ENCODE measurements around the gene FAHD1. TPM values are rescaled to one million over a fixed set of nuclear protein-coding genes. Genes with fewer than 3 reads are reported as not detected.

The FAHD1 gene
- total and polyA plus RNA-seq, 2 experiments from 2014 or later, result 39.7 to 40.9 TPM

DNA sequence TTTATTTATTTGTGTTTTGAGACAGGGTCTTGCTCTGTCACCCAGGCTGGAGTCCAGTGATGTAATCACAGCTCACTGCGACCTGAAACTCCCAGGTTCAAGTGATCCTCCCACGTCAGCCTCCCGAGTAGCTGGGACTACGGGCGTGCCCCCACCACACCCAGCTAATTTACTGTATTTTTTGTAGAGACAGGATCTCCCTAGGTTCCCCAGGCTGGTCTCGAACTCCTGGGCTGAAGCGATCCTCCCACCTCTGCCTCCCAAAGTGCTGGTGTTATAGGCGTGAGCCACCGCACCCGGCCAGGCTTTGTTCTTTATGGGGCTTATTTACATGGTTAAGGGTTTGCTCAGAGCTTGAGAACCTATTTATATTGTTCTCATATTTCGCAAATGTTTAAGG is 50.8 kb downstream of the FAHD1 start:
- Histone ChIP-seq H3K79me2 (ENCODE audit: insufficient read depth) (no peaks in the 10 kb centered on the region), H3K36me3 (ENCODE audit: low read depth) (no peaks in the 10 kb centered on the region), H3K9me3 (ENCODE audit: low read depth) (no peaks in the 10 kb centered on the region), H3F3A (ENCODE audit: insufficient read depth) (no peaks in the 10 kb centered on the region), H3K4me3 (no peak overlapping the region), H3K4me1 (ENCODE audit: insufficient read depth) (no peaks in the 10 kb centered on the region), H3K4me2 (ENCODE audit: unreplicated experiment) (no peak overlapping the region), H3K27me3 (replicated peaks; ENCODE audit: insufficient read depth) (peaks cover 36% of the 10 kb centered on the region), H3K9ac (no peak overlapping the region), H4K20me1 (ENCODE audit: insufficient read depth) (no peaks in the 10 kb centered on the region), H2AFZ (no peak overlapping the region), H3K27ac (no peak overlapping the region), H3K9me2 (ENCODE audit: insufficient read depth) (no peaks in the 10 kb centered on the region)
- DNase-seq, result no peak
- in situ Hi-C loops (cut with MboI), result no loop called here
- 36 to 39% methylated on average over 11 of the region's 11 CpGs for WGBS, 2 experiments (ENCODE audit: low coverage in 1 of 2, low lambda C conversion rate in 2 of 2, missing lambda C conversion rate in 2 of 2)
- no peak for TF ChIP-seq EZH2 (IDR thresholded peaks at IDR 0.05; ENCODE audit: insufficient read depth, poor library complexity, severe bottlenecking)
- TF ChIP-seq EZH2phosphoT487 (IDR thresholded peaks at IDR 0.05; ENCODE audit: insufficient read depth, low read depth), result no peak

DNA sequence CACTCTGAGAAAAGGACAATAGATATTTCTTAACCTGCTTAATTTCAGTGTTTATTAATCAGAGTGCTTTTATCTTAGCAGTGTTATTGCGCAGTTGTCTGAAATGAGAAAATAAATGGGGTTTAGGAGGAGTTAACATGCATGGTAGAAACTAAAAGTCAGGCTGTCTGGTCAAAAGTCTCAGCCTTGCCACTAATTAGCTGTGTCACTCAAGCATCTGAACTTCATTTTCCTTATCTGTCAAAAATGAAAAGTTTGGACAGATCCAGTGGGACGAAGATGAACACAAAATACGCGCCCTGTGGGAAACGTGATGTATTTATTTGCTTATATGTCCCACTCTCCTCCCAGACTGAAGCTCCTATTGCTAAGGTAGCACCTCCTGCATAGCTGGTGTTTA is 51.2 kb downstream of the FAHD1 start:
- Histone ChIP-seq H3K9ac (no peak overlapping the region), H3K9me3 (ENCODE audit: low read depth) (no peaks in the 10 kb centered on the region), H3K9me2 (ENCODE audit: insufficient read depth) (no peaks in the 10 kb centered on the region), H3K36me3 (ENCODE audit: low read depth) (no peaks in the 10 kb centered on the region), H3K27ac (no peak overlapping the region), H3K27me3 (replicated peaks; ENCODE audit: insufficient read depth) (peaks cover 37% of the 10 kb centered on the region), H3K4me3 (no peak overlapping the region), H3F3A (ENCODE audit: insufficient read depth) (no peaks in the 10 kb centered on the region), H4K20me1 (ENCODE audit: insufficient read depth) (no peaks in the 10 kb centered on the region), H3K79me2 (ENCODE audit: insufficient read depth) (no peaks in the 10 kb centered on the region), H2AFZ (no peak overlapping the region), H3K4me2 (ENCODE audit: unreplicated experiment) (no peak overlapping the region), H3K4me1 (ENCODE audit: insufficient read depth) (no peaks in the 10 kb centered on the region)
- DNase-seq, result no peak
- 72 to 81% methylated on average over 5 of the region's 5 CpGs for WGBS, 2 experiments (ENCODE audit: low coverage in 1 of 2, low lambda C conversion rate in 2 of 2, missing lambda C conversion rate in 2 of 2)
- in situ Hi-C loops (cut with MboI), result no loop called here
- no peak for TF ChIP-seq EZH2 (IDR thresholded peaks at IDR 0.05; ENCODE audit: insufficient read depth, poor library complexity, severe bottlenecking)
- no peak for TF ChIP-seq EZH2phosphoT487 (IDR thresholded peaks at IDR 0.05; ENCODE audit: insufficient read depth, low read depth)

Other genes with a start within 250 kb of the FAHD1 start
- gene IFT140, start 215.1 kb upstream of the FAHD1 start, total RNA-seq (2014; rRNA removed; shearing (Covaris generic)), result 27.3 and 31.9 TPM in 2 replicates
- gene IFT140, start 215.1 kb upstream of the FAHD1 start, polyA plus RNA-seq (2016; fragmentation: Nextera tagmentation; extraction: Ambion mirVana), result 13.4 and 14.5 TPM in 2 replicates
- gene CRAMP1, start 214.8 kb upstream of the FAHD1 start, total RNA-seq (2014; rRNA removed; shearing (Covaris generic)), result 6.3 TPM in 2 replicates
- 2.2 and 2.5 TPM in 2 replicates for gene CRAMP1, start 214.8 kb upstream of the FAHD1 start, polyA plus RNA-seq (2016; fragmentation: Nextera tagmentation; extraction: Ambion mirVana)
- gene JPT2, start 148.9 kb upstream of the FAHD1 start, total RNA-seq (2014; rRNA removed; shearing (Covaris generic)), result 51.8 and 55.9 TPM in 2 replicates
- 6.5 and 8.0 TPM in 2 replicates for gene JPT2, start 148.9 kb upstream of the FAHD1 start, polyA plus RNA-seq (2016; fragmentation: Nextera tagmentation; extraction: Ambion mirVana)
- 28.3 and 58.9 TPM in 2 replicates for gene MAPK8IP3, start 121.0 kb upstream of the FAHD1 start, total RNA-seq (2014; rRNA removed; shearing (Covaris generic))
- 9.1 and 10.0 TPM in 2 replicates for gene MAPK8IP3, start 121.0 kb upstream of the FAHD1 start, polyA plus RNA-seq (2016; fragmentation: Nextera tagmentation; extraction: Ambion mirVana)
- gene NME3, start 55.7 kb upstream of the FAHD1 start, total RNA-seq (2014; rRNA removed; shearing (Covaris generic)), result 45.3 and 57.7 TPM in 2 replicates
- gene NME3, start 55.7 kb upstream of the FAHD1 start, polyA plus RNA-seq (2016; fragmentation: Nextera tagmentation; extraction: Ambion mirVana), result 50.8 and 55.4 TPM in 2 replicates
- gene EME2, start 54.4 kb upstream of the FAHD1 start, total RNA-seq (2014; rRNA removed; shearing (Covaris generic)), result 9.3 and 12.3 TPM in 2 replicates
- gene EME2, start 54.4 kb upstream of the FAHD1 start, polyA plus RNA-seq (2016; fragmentation: Nextera tagmentation; extraction: Ambion mirVana), result 3.1 and 3.9 TPM in 2 replicates
- 96.5 and 99.4 TPM in 2 replicates for gene MRPS34, start 54.1 kb upstream of the FAHD1 start, total RNA-seq (2014; rRNA removed; shearing (Covaris generic))
- gene MRPS34, start 54.1 kb upstream of the FAHD1 start, polyA plus RNA-seq (2016; fragmentation: Nextera tagmentation; extraction: Ambion mirVana), result 113 and 119 TPM in 2 replicates
- 35.3 and 50.2 TPM in 2 replicates for gene SPSB3, start 44.6 kb upstream of the FAHD1 start, total RNA-seq (2014; rRNA removed; shearing (Covaris generic))
- 35.1 and 35.6 TPM in 2 replicates for gene SPSB3, start 44.6 kb upstream of the FAHD1 start, polyA plus RNA-seq (2016; fragmentation: Nextera tagmentation; extraction: Ambion mirVana)
- 88.9 and 189 TPM in 2 replicates for gene NUBP2, start 44.2 kb upstream of the FAHD1 start, total RNA-seq (2014; rRNA removed; shearing (Covaris generic))
- gene NUBP2, start 44.2 kb upstream of the FAHD1 start, polyA plus RNA-seq (2016; fragmentation: Nextera tagmentation; extraction: Ambion mirVana), result 64.3 and 66.4 TPM in 2 replicates
- gene IGFALS, start 33.5 kb upstream of the FAHD1 start, total RNA-seq (2014; rRNA removed; shearing (Covaris generic)), result 0.51 TPM in 1 of 2 replicates, not detected in the other
- not detected in 2 replicates for gene IGFALS, start 33.5 kb upstream of the FAHD1 start, polyA plus RNA-seq (2016; fragmentation: Nextera tagmentation; extraction: Ambion mirVana)
- 48.4 and 76.5 TPM in 2 replicates for gene HAGH, start 381 bp upstream of the FAHD1 start, total RNA-seq (2014; rRNA removed; shearing (Covaris generic))
- 45.5 and 48.9 TPM in 2 replicates for gene HAGH, start 381 bp upstream of the FAHD1 start, polyA plus RNA-seq (2016; fragmentation: Nextera tagmentation; extraction: Ambion mirVana)
- gene MEIOB, start 45.0 kb downstream of the FAHD1 start, total RNA-seq (2014; rRNA removed; shearing (Covaris generic)), result 0.38 TPM in 1 of 2 replicates, not detected in the other
- gene MEIOB, start 45.0 kb downstream of the FAHD1 start, polyA plus RNA-seq (2016; fragmentation: Nextera tagmentation; extraction: Ambion mirVana), result 0.14 TPM in 1 of 2 replicates, not detected in the other
- gene HS3ST6, start 91.2 kb downstream of the FAHD1 start, total RNA-seq (2014; rRNA removed; shearing (Covaris generic)), result not detected in 2 replicates
- not detected in 2 replicates for gene HS3ST6, start 91.2 kb downstream of the FAHD1 start, polyA plus RNA-seq (2016; fragmentation: Nextera tagmentation; extraction: Ambion mirVana)
- 13.9 and 14.1 TPM in 2 replicates for gene MSRB1, start 116.0 kb downstream of the FAHD1 start, total RNA-seq (2014; rRNA removed; shearing (Covaris generic))
- gene MSRB1, start 116.0 kb downstream of the FAHD1 start, polyA plus RNA-seq (2016; fragmentation: Nextera tagmentation; extraction: Ambion mirVana), result 26.9 and 27.4 TPM in 2 replicates
- gene RPL3L, start 127.5 kb downstream of the FAHD1 start, total RNA-seq (2014; rRNA removed; shearing (Covaris generic)), result not detected in 2 replicates
- not detected in 2 replicates for gene RPL3L, start 127.5 kb downstream of the FAHD1 start, polyA plus RNA-seq (2016; fragmentation: Nextera tagmentation; extraction: Ambion mirVana)
- 136 and 220 TPM in 2 replicates for gene NDUFB10, start 132.3 kb downstream of the FAHD1 start, total RNA-seq (2014; rRNA removed; shearing (Covaris generic))
- 266 and 279 TPM in 2 replicates for gene NDUFB10, start 132.3 kb downstream of the FAHD1 start, polyA plus RNA-seq (2016; fragmentation: Nextera tagmentation; extraction: Ambion mirVana)
- 1,339 and 1,536 TPM in 2 replicates for gene RPS2, start 137.6 kb downstream of the FAHD1 start, total RNA-seq (2014; rRNA removed; shearing (Covaris generic))
- 1,060 and 1,077 TPM in 2 replicates for gene RPS2, start 137.6 kb downstream of the FAHD1 start, polyA plus RNA-seq (2016; fragmentation: Nextera tagmentation; extraction: Ambion mirVana)
- gene RNF151, start 139.7 kb downstream of the FAHD1 start, total RNA-seq (2014; rRNA removed; shearing (Covaris generic)), result not detected in 2 replicates
- 0.25 TPM in 1 of 2 replicates, not detected in the other for gene RNF151, start 139.7 kb downstream of the FAHD1 start, polyA plus RNA-seq (2016; fragmentation: Nextera tagmentation; extraction: Ambion mirVana)
- gene TBL3, start 144.8 kb downstream of the FAHD1 start, total RNA-seq (2014; rRNA removed; shearing (Covaris generic)), result 43.7 and 68.5 TPM in 2 replicates
- gene TBL3, start 144.8 kb downstream of the FAHD1 start, polyA plus RNA-seq (2016; fragmentation: Nextera tagmentation; extraction: Ambion mirVana), result 46.8 and 52.0 TPM in 2 replicates
- gene NOXO1, start 154.3 kb downstream of the FAHD1 start, total RNA-seq (2014; rRNA removed; shearing (Covaris generic)), result not detected in 2 replicates
- gene NOXO1, start 154.3 kb downstream of the FAHD1 start, polyA plus RNA-seq (2016; fragmentation: Nextera tagmentation; extraction: Ambion mirVana), result 0.23 TPM in 1 of 2 replicates, not detected in the other
- 16.4 and 26.4 TPM in 2 replicates for gene GFER, start 157.0 kb downstream of the FAHD1 start, total RNA-seq (2014; rRNA removed; shearing (Covaris generic))
- gene GFER, start 157.0 kb downstream of the FAHD1 start, polyA plus RNA-seq (2016; fragmentation: Nextera tagmentation; extraction: Ambion mirVana), result 31.0 and 31.6 TPM in 2 replicates
- gene SYNGR3, start 162.8 kb downstream of the FAHD1 start, total RNA-seq (2014; rRNA removed; shearing (Covaris generic)), result 0.22 and 0.76 TPM in 2 replicates
- gene SYNGR3, start 162.8 kb downstream of the FAHD1 start, polyA plus RNA-seq (2016; fragmentation: Nextera tagmentation; extraction: Ambion mirVana), result 0.72 and 1.3 TPM in 2 replicates
- 21.2 and 23.4 TPM in 2 replicates for gene ZNF598, start 182.6 kb downstream of the FAHD1 start, total RNA-seq (2014; rRNA removed; shearing (Covaris generic))
- 12.2 and 14.1 TPM in 2 replicates for gene ZNF598, start 182.6 kb downstream of the FAHD1 start, polyA plus RNA-seq (2016; fragmentation: Nextera tagmentation; extraction: Ambion mirVana)
- gene NPW, start 192.6 kb downstream of the FAHD1 start, total RNA-seq (2014; rRNA removed; shearing (Covaris generic)), result not detected in 2 replicates
- gene NPW, start 192.6 kb downstream of the FAHD1 start, polyA plus RNA-seq (2016; fragmentation: Nextera tagmentation; extraction: Ambion mirVana), result 2.1 and 3.0 TPM in 2 replicates
- gene NHERF2, start 199.7 kb downstream of the FAHD1 start, total RNA-seq (2014; rRNA removed; shearing (Covaris generic)), result 27.3 and 39.7 TPM in 2 replicates
- 29.0 and 45.1 TPM in 2 replicates for gene NHERF2, start 199.7 kb downstream of the FAHD1 start, polyA plus RNA-seq (2016; fragmentation: Nextera tagmentation; extraction: Ambion mirVana)
- gene NTHL1, start 220.6 kb downstream of the FAHD1 start, total RNA-seq (2014; rRNA removed; shearing (Covaris generic)), result 19.9 and 22.8 TPM in 2 replicates
- gene NTHL1, start 220.6 kb downstream of the FAHD1 start, polyA plus RNA-seq (2016; fragmentation: Nextera tagmentation; extraction: Ambion mirVana), result 20.3 and 21.2 TPM in 2 replicates
- gene TSC2, start 220.8 kb downstream of the FAHD1 start, total RNA-seq (2014; rRNA removed; shearing (Covaris generic)), result 53.7 and 84.6 TPM in 2 replicates
- 43.3 and 52.2 TPM in 2 replicates for gene TSC2, start 220.8 kb downstream of the FAHD1 start, polyA plus RNA-seq (2016; fragmentation: Nextera tagmentation; extraction: Ambion mirVana)

Data from GM23248 (cell line).